ENCODE measurements around the gene MYO5B.

- TF ChIP-seq, protein P1, sequence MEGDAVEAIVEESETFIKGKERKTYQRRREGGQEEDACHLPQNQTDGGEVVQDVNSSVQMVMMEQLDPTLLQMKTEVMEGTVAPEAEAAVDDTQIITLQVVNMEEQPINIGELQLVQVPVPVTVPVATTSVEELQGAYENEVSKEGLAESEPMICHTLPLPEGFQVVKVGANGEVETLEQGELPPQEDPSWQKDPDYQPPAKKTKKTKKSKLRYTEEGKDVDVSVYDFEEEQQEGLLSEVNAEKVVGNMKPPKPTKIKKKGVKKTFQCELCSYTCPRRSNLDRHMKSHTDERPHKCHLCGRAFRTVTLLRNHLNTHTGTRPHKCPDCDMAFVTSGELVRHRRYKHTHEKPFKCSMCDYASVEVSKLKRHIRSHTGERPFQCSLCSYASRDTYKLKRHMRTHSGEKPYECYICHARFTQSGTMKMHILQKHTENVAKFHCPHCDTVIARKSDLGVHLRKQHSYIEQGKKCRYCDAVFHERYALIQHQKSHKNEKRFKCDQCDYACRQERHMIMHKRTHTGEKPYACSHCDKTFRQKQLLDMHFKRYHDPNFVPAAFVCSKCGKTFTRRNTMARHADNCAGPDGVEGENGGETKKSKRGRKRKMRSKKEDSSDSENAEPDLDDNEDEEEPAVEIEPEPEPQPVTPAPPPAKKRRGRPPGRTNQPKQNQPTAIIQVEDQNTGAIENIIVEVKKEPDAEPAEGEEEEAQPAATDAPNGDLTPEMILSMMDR (IDR thresholded peaks at IDR 0.05) = no peak
- TF ChIP-seq POLR2A (IDR thresholded peaks at IDR 0.05) = no peak
These were observed 8.6 kb downstream of the MYO5B start for GRCh38 chr18:50186385-50186784.
